Peyer's patch (tissue), 4 donors: ENCODE measurements around the gene TLCD3B.

Source experiments
- CTCF ChIP-seq, 6 experiments: fragments of 450-650 bp in 4 of 6; fragments of 200-600 bp in 2 of 6; sonication (generic) in 1 of 6; IDR thresholded peaks; one replicate each; pipeline ENCODE4 v1.5.1; 2017 to 2019; ENCODE audit warnings: antibody characterized with exemption in 6 of 6, mild to moderate bottlenecking in 3 of 6, moderate library complexity in 1 of 6
- POLR2A ChIP-seq, 2 donors: fragments of 450-650 bp; IDR thresholded peaks; one replicate each; pipeline ENCODE4 v1.5.1; 2017; ENCODE audit warnings: antibody characterized with exemption in 2 of 2, mild to moderate bottlenecking in 2 of 2, moderate library complexity in 2 of 2

DNA sequence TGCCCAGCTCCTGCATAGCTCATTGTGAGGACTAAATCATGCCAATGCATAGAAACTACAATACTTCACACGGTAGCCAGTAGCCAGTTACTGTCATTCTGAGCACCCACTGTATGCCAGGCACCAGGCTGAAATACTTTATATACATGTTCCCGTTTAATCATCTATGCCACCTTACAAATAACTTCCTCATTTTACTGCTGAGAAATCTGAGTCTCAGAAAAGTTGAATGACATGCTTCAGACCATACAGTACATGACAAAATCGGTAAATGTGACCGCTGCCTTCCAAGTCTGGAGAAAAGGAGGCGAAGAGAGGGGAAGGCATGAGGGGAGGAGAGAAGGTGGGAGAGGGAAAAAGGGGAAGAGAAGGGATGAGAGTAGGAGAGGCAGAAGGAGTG, 9.2 kb upstream of the TLCD3B start:
- no peak for TF ChIP-seq CTCF (IDR thresholded peaks at IDR 0.05)
- TF ChIP-seq POLR2A (IDR thresholded peaks at IDR 0.05) = no peak
